GM18502 (cell line): ENCODE measurements around the gene KIF5B.
"Not testable (repeated sequence)": the region's sequence is repeated elsewhere in the genome, so short reads cannot be mapped to it uniquely, and the experiment has no call there.

Source experiments
- ATAC-seq: cut with Tn5 transposase; IDR thresholded peaks from one replicate; pipeline ENCODE4 v1.9.1; 2021; ENCODE audit warnings: mild to moderate bottlenecking; ENCODE audit not compliant: unreplicated experiment, poor library complexity

Gene KIF5B

GRCh38 chr10:32056136-32057035 lies at the start of gene KIF5B:
Gene KIF5B (minus strand): TSS chr10:32056425. CDS start chr10:32055973, 452 bp downstream.
- peak; percentile 91 for ATAC-seq

GRCh38 chr10:32105782-32106382 lies 49.7 kb upstream of the KIF5B start:
- no peak for ATAC-seq

DNA sequence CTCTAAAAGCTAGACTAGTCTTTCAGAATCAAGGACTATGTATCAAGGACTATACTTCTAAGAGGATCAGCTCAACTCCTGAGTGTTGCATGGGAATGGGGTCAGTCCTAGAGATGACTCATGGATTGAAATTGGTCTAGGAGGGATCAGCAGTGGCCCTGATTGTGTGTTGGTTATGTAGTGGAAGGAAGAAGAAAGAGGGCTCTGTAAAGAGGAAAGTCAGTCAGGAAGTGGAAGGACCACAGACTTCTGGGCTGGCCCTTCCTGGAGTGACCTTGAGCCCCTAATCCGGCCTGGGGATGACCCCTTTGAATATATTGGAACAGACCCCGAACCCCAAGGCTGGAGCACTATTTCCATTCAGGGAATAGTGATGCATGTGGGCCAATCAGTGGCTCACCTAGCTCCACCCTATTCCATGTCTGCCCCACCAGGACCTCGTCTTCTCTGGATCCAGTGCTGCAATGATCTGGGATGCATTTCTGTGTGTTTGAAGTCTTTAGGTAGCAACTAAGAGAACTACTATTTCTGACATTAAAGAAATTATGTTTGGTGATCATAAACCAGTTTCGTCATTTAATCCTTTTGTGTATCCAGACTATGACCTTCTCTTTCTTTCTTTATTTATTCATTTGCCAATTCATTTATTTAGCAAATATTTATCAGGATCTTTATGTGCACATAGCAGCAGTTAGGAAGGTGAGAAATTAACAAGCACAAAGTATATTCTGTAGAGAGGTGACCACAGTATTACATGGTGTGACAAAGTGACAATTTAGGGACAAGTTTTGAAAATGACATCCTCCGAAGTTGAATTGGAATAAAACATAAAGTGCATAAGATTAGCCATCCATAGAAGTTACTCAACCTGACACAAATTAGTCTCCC lies 48.6 kb upstream of the KIF5B start:
- no peak for ATAC-seq

- no peak for ATAC-seq
Measured at GRCh38 chr10:32104181-32104580, 48.0 kb upstream of the KIF5B start.

DNA sequence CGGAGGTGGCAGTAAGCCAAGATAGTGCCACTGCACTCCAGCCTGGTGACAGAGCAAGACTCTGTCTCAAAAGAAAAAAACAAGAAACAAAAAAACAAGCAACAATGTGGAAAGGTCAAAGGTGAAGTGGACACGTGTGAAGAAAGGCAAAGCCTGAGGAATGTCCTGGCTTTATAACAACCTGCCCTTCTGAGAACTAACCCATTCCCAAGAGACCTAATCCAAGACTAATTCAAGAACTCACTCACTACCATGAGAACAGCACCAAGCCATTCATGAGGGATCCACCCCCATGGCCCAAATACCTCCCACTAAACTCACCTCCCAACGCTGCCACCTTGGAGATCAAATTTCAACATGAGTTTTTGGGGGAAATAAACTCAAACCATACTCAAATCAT lies 47.5 kb upstream of the KIF5B start:
- no peak for ATAC-seq

- ATAC-seq = not testable (repeated sequence)
Measured at GRCh38 chr10:32098566-32099259, 42.5 kb upstream of the KIF5B start.

- no peak for ATAC-seq
Measured at GRCh38 chr10:32095116-32095733, 39.0 kb upstream of the KIF5B start.

DNA sequence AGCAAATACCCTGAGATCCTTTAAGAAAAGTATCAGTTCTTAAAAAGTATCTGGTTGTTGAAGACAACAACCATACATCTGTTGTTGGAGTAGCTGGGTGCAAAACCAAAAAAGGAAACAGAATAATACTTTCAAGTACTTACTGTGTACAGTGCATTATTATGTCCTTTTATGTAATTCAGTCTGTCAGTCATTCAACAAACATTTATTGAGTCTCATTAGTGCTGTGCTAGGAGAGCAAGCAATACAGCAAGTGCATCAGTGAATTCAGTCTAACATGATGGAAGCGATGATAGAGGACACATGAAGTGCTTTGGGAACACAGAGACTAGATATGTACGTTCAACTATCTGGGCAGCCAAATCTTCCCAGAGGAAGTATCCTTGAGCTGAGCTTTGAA lies 37.4 kb upstream of the KIF5B start:
- no peak for ATAC-seq

- no peak for ATAC-seq
Measured at GRCh38 chr10:32091046-32091445, 34.8 kb upstream of the KIF5B start.

GRCh38 chr10:32084185-32084851 lies 28.1 kb upstream of the KIF5B start:
- ATAC-seq = no peak

GRCh38 chr10:32077896-32078485 lies 21.8 kb upstream of the KIF5B start:
- no peak for ATAC-seq

GRCh38 chr10:32073659-32074058 lies 17.4 kb upstream of the KIF5B start:
- ATAC-seq = no peak

- no peak for ATAC-seq
Measured at GRCh38 chr10:32073128-32073527, 16.9 kb upstream of the KIF5B start.

GRCh38 chr10:32072025-32072800 lies 16.0 kb upstream of the KIF5B start:
- ATAC-seq = no peak

GRCh38 chr10:32070645-32071044 lies 14.4 kb upstream of the KIF5B start:
- ATAC-seq = no peak

GRCh38 chr10:32068569-32068968 lies 12.3 kb upstream of the KIF5B start:
- ATAC-seq = no peak

DNA sequence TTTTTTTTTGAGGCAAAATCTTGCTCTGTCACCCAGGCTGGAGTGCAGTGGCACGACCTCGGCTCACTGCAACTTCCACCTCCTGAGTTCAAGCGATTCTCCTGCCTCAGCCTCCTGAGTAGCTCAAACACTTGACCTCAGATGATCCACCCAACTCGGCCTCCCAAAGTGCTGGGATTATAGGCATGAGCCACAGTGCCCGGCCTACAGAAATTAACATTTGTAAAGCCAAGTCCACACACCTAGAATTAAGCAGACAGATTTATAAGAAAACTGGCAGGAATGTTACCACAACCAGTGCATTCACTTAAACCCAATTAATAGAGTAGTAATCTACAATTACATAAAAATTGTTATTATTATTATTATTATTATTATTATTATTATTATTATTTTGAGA lies 11.7 kb upstream of the KIF5B start:
- ATAC-seq = not testable (repeated sequence)

DNA sequence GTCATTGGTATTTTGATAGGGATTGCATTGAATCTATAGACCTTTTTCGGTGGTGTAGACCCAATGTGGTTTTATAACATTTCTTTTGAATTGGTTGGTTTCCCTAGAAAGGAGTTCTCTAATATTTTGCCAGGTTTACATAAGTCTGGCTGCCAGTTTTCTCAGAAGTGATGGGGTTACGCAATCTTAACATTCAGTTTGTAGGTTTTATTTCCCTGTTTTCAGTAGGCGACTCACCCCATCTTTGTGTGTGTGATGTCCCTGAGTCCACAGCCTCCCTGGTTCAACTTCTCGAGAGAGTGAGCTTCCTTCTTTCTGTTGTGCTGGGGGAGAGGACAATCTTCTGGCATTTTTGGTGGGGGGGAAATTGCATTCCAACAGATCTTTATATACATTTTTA lies 9.6 kb upstream of the KIF5B start:
- ATAC-seq = no peak
